OCI-LY7 (cell line): Measurements from ENCODE around the gene SCAF1.

Source experiments
- EZH2phosphoT487 ChIP-seq: fragments of 200-600 bp; sonication (generic); IDR thresholded peaks from 2 replicates; pipeline ENCODE4 v1.6.1; 2018; ENCODE audit warnings: low read depth, borderline replicate concordance, mild to moderate bottlenecking, mixed run types, antibody characterized with exemption, low read length, moderate library complexity, mixed read lengths
- TF ChIP-seq, protein P1 (sequence below): fragments of 200-600 bp; sonication (generic); conservative IDR thresholded peaks from 2 replicates; pipeline ENCODE4 v1.5.1; 2014; ENCODE audit warnings: mild to moderate bottlenecking, antibody characterized with exemption, low read length, moderate library complexity, mixed read lengths

DNA sequence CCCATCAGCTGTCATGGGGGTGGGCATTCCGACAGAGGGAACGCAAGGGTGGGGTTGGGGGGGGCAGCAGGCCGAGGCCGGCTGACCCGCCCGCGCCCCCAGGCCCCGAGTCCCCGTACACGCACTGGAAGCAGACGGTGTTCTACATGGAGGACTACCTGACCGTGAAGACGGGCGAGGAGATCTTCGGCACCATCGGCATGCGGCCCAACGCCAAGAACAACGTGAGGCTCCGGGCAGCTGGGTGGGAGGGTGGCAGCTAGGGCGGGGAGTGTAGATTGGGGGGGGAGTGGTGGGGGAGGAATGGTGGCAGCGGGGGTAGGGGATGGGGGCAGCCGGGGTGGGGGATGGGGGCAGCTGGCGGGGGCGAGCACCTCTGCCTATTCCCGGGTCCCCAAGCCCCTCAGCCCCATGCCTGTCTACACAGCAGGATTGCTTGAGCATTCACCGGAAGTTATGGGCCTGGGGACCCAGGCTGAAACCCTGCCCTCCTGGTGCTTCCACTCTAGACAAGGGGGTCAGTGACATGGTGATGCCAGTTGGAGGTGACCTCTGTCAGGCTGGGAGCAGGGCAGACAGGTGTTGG lies 44.6 kb downstream of the SCAF1 start:
- TF ChIP-seq, protein P1, sequence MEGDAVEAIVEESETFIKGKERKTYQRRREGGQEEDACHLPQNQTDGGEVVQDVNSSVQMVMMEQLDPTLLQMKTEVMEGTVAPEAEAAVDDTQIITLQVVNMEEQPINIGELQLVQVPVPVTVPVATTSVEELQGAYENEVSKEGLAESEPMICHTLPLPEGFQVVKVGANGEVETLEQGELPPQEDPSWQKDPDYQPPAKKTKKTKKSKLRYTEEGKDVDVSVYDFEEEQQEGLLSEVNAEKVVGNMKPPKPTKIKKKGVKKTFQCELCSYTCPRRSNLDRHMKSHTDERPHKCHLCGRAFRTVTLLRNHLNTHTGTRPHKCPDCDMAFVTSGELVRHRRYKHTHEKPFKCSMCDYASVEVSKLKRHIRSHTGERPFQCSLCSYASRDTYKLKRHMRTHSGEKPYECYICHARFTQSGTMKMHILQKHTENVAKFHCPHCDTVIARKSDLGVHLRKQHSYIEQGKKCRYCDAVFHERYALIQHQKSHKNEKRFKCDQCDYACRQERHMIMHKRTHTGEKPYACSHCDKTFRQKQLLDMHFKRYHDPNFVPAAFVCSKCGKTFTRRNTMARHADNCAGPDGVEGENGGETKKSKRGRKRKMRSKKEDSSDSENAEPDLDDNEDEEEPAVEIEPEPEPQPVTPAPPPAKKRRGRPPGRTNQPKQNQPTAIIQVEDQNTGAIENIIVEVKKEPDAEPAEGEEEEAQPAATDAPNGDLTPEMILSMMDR: no peak
- no peak for TF ChIP-seq EZH2phosphoT487
